Ishikawa (cell line): Measurements from ENCODE around the gene GAA.

ENCODE experiments used
- CEBPB ChIP-seq: IDR thresholded peaks from 2 replicates; pipeline ENCODE4 v1.6.1; 2012
- CREB1 ChIP-seq: IDR thresholded peaks from 2 replicates; pipeline ENCODE4 v1.6.1; 2012; ENCODE audit warnings: low read depth
- EGR1 ChIP-seq: IDR thresholded peaks from 2 replicates; pipeline ENCODE4 v1.6.1; 2012
- EP300 ChIP-seq: IDR thresholded peaks from 2 replicates; pipeline ENCODE4 v1.6.1; 2012; ENCODE audit warnings: borderline replicate concordance
- FOXM1 ChIP-seq: IDR thresholded peaks from 2 replicates; pipeline ENCODE4 v1.6.1; 2012; ENCODE audit warnings: low read depth, borderline replicate concordance
- NFIC ChIP-seq: IDR thresholded peaks from 2 replicates; pipeline ENCODE4 v1.6.1; 2012
- RAD21 ChIP-seq: IDR thresholded peaks from 2 replicates; pipeline ENCODE4 v1.6.1; 2012; ENCODE audit warnings: low read depth
- TAF1 ChIP-seq: IDR thresholded peaks from 2 replicates; pipeline ENCODE4 v1.6.1; 2012; ENCODE audit warnings: low read depth, mild to moderate bottlenecking
- TCF12 ChIP-seq: IDR thresholded peaks from 2 replicates; pipeline ENCODE4 v1.6.1; 2012; ENCODE audit warnings: low read depth
- TEAD4 ChIP-seq: IDR thresholded peaks from 2 replicates; pipeline ENCODE4 v1.6.1; 2012
- YY1 ChIP-seq: IDR thresholded peaks from 2 replicates; pipeline ENCODE4 v1.6.1; 2012; ENCODE audit warnings: low read depth
- ZBTB7A ChIP-seq: IDR thresholded peaks from 2 replicates; pipeline ENCODE4 v1.6.1; 2012; ENCODE audit warnings: low read depth
- TF ChIP-seq, protein P1 (sequence below): IDR thresholded peaks from 2 replicates; pipeline ENCODE4 v1.6.1; 2012
- TF ChIP-seq, protein P2 (sequence below): IDR thresholded peaks from 2 replicates; pipeline ENCODE4 v1.6.1; 2012; ENCODE audit warnings: low read depth, mild to moderate bottlenecking
- TF ChIP-seq, protein P3 (sequence below): IDR thresholded peaks from 2 replicates; pipeline ENCODE4 v1.6.1; 2012

GAA gene

DNA sequence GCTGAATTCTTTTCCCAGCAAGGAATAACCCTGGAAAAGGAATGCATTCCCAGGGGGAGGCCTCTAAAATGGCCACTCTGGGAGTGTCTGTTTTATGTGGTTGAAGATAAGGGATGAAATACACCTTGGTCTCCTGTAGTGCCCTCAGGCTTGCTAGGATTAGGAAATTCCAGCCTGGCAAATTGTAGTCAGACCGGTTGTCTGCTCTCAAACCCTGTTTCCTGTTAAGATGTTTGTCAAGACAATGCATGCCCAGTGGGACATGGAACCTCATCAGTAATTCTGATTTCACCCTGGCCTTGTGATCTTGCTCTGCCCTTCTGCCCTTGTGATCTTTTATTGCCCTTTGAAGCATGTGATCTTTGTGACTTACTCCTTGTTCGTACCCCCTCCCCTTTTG, 54.2 kb downstream of the GAA start:
- TF ChIP-seq CEBPB (peak; percentile 21; the same call in 1 of the 2 replicates), TEAD4 (0 out of 2 replicates have a peak, but pooled peaks have one; percentile 18)

DNA sequence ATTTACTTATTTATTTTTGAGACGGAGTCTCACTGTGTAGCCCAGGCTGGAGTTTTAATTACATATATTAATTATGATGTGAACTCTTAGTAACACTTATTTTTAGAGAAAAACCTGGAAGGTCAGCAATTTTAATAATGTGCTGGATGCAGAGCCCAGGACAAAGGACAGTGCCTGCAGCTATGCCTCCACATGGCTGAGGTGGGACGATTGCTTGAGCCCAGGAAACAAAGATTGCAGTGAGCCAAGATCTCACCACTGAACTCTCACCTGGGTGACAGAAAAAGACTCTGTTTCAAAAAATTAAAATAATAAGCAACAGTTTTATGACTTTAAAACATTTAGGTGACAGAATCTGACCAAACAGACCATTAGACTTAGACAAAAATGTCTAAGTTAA, 57.5 kb downstream of the GAA start:
- TF ChIP-seq, protein P1, sequence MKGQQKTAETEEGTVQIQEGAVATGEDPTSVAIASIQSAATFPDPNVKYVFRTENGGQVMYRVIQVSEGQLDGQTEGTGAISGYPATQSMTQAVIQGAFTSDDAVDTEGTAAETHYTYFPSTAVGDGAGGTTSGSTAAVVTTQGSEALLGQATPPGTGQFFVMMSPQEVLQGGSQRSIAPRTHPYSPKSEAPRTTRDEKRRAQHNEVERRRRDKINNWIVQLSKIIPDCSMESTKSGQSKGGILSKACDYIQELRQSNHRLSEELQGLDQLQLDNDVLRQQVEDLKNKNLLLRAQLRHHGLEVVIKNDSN, result no peak
- TF ChIP-seq, protein P2, sequence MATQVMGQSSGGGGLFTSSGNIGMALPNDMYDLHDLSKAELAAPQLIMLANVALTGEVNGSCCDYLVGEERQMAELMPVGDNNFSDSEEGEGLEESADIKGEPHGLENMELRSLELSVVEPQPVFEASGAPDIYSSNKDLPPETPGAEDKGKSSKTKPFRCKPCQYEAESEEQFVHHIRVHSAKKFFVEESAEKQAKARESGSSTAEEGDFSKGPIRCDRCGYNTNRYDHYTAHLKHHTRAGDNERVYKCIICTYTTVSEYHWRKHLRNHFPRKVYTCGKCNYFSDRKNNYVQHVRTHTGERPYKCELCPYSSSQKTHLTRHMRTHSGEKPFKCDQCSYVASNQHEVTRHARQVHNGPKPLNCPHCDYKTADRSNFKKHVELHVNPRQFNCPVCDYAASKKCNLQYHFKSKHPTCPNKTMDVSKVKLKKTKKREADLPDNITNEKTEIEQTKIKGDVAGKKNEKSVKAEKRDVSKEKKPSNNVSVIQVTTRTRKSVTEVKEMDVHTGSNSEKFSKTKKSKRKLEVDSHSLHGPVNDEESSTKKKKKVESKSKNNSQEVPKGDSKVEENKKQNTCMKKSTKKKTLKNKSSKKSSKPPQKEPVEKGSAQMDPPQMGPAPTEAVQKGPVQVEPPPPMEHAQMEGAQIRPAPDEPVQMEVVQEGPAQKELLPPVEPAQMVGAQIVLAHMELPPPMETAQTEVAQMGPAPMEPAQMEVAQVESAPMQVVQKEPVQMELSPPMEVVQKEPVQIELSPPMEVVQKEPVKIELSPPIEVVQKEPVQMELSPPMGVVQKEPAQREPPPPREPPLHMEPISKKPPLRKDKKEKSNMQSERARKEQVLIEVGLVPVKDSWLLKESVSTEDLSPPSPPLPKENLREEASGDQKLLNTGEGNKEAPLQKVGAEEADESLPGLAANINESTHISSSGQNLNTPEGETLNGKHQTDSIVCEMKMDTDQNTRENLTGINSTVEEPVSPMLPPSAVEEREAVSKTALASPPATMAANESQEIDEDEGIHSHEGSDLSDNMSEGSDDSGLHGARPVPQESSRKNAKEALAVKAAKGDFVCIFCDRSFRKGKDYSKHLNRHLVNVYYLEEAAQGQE, result 0 out of 2 replicates have a peak, but pooled peaks have one; percentile 14

DNA sequence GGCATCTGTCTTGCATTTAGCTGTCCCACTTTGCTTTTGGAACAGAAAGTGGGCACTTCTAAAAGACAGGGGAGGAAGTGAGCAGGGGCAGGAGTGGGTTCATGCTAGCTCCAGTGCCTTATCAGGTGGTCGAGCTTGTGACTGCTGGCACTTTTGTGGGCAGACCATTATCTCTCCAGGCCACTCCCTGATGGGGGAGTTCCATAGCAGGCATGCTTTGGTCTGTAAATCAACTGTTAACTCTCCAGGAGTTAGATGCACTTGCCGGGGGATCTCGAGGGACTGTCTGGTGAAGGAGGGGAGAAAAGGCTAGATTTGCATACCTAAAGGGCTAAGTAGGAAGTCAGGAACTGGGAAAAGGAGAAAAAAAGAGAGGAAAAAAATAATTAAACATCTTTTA, 59.2 kb downstream of the GAA start:
- TF ChIP-seq EP300 (no peak), TEAD4 (no peak), TAF1 (no peak), CEBPB (no peak), EGR1 (no peak), NFIC (no peak), FOXM1 (no peak), CREB1 (no peak), ZBTB7A (no peak), YY1 (no peak), TCF12 (no peak), RAD21 (no peak)
- TF ChIP-seq, protein P2, result no peak
- TF ChIP-seq, protein P3, sequence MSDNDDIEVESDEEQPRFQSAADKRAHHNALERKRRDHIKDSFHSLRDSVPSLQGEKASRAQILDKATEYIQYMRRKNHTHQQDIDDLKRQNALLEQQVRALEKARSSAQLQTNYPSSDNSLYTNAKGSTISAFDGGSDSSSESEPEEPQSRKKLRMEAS, result no peak
- TF ChIP-seq, protein P1, result no peak

DNA sequence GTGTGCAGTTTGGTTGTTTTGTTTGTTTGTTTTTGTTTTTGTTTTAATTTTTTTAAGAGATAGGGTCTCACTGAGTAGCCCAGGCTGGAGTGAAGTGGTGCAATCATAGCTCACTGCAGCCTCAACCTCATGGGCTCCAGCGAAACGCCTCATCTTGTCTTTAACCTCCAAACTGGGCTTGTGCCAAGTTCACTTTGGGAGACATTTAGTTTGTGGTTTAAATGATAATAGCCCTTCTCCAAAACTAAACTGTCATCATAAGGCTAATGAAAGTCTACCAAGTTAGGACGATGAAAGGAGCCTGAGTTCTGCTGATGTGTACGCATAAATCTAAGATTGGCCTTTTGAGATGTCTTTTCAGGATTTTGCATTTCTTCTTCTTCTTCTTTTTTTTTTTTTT, 62.0 kb downstream of the GAA start:
- TF ChIP-seq NFIC (no peak), CEBPB (no peak), FOXM1 (no peak), EGR1 (no peak), CREB1 (no peak), EP300 (no peak), RAD21 (no peak), YY1 (no peak)
- TF ChIP-seq, protein P3, result no peak

DNA sequence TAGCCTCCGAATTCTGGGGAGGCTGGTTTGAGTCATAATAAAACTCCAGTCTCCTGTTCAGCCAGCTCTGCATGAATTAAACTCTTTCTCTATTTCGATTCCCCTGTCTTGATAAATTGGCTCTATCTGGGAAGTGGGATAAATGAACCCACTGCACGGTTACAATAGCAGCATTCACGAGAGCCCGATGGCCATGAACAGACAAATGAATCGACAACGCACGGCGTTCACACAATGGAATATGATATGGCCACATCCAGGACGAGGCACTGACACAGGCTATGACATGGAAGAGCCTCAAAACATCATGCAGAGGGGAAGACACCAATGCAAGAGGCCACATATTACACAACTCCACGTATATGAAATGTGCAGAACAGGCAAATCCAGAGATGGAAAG, 62.8 kb downstream of the GAA start:
- TF ChIP-seq RAD21 (no peak), EGR1 (no peak), EP300 (no peak), YY1 (no peak), TAF1 (no peak), NFIC (no peak), CREB1 (no peak), FOXM1 (no peak), TCF12 (no peak), CEBPB (no peak), ZBTB7A (no peak), TEAD4 (no peak)
- TF ChIP-seq, protein P2, result no peak
- TF ChIP-seq, protein P3, result no peak
- TF ChIP-seq, protein P1, result no peak
